ENCODE data around the gene FBLN2.

FBLN2 gene

GRCh38 chr3:13569201-13569600 lies 20.3 kb downstream of the FBLN2 start:
- DNase-seq, result no peak

GRCh38 chr3:13569641-13570390 lies 20.9 kb downstream of the FBLN2 start:
- no peak for DNase-seq

GRCh38 chr3:13570391-13571194 lies 21.7 kb downstream of the FBLN2 start:
- DNase-seq, result no peak

- no peak for DNase-seq
Measured at GRCh38 chr3:13571264-13571663, 22.3 kb downstream of the FBLN2 start.

GRCh38 chr3:13571831-13572750 lies 23.2 kb downstream of the FBLN2 start:
- no peak for DNase-seq

- DNase-seq, result no peak
Measured at GRCh38 chr3:13572926-13573623, 24.1 kb downstream of the FBLN2 start.

- DNase-seq, result no peak
Measured at GRCh38 chr3:13574083-13574797, 25.3 kb downstream of the FBLN2 start.

- no peak for DNase-seq
Measured at GRCh38 chr3:13574798-13575451, 26.0 kb downstream of the FBLN2 start.

GRCh38 chr3:13575459-13576061 lies 26.6 kb downstream of the FBLN2 start:
- no peak for DNase-seq

GRCh38 chr3:13577181-13578121 lies 28.5 kb downstream of the FBLN2 start:
- DNase-seq, result no peak

- no peak for DNase-seq
Measured at GRCh38 chr3:13578251-13578650, 29.3 kb downstream of the FBLN2 start.

GRCh38 chr3:13579063-13579462 lies 30.1 kb downstream of the FBLN2 start:
- DNase-seq, result no peak

- no peak for DNase-seq
Measured at GRCh38 chr3:13580256-13581023, 31.5 kb downstream of the FBLN2 start.

GRCh38 chr3:13581485-13582365 lies 32.8 kb downstream of the FBLN2 start:
- no peak for DNase-seq

GRCh38 chr3:13582366-13583250 lies 33.7 kb downstream of the FBLN2 start:
- DNase-seq, result no peak
